Activated effector memory CD4-positive, alpha-beta T cell treated with anti-CD3 and anti-CD28 coated beads, Interleukin-2, amount 50 U/mL, for 16 hours (primary cell): ENCODE results near the gene RAD52.

ENCODE experiments used
- DNase-seq: peaks from one replicate; pipeline ENCODE4 v3.0.0-alpha.2; 2020

The RAD52 gene

GRCh38 chr12:966724-967123, 17.2 kb upstream of the RAD52 start:
- DNase-seq = no peak

GRCh38 chr12:958588-959123, 9.2 kb upstream of the RAD52 start:
- DNase-seq = no peak

GRCh38 chr12:955939-956338, 6.4 kb upstream of the RAD52 start:
- DNase-seq = no peak

- DNase-seq = no peak
Observed at GRCh38 chr12:954741-955140, 5.2 kb upstream of the RAD52 start.

GRCh38 chr12:953776-954175, 4.3 kb upstream of the RAD52 start:
- no peak for DNase-seq

GRCh38 chr12:951176-951575, 1.7 kb upstream of the RAD52 start:
- no peak for DNase-seq

- no peak for DNase-seq
Observed at GRCh38 chr12:948238-948637, 1.3 kb downstream of the RAD52 start.

- DNase-seq = no peak
Observed at GRCh38 chr12:946631-947030, 2.9 kb downstream of the RAD52 start.

- no peak for DNase-seq
Observed at GRCh38 chr12:946212-946611, 3.3 kb downstream of the RAD52 start.

- DNase-seq = peak; percentile 53
Observed at GRCh38 chr12:944211-944610, 5.3 kb downstream of the RAD52 start.

- peak; percentile 48 for DNase-seq
Observed at GRCh38 chr12:943051-943450, 6.4 kb downstream of the RAD52 start.

GRCh38 chr12:938810-939209, 10.7 kb downstream of the RAD52 start:
- DNase-seq = no peak

GRCh38 chr12:936377-937345, 12.8 kb downstream of the RAD52 start:
- peak; percentile 42 for DNase-seq

GRCh38 chr12:935891-936290, 13.6 kb downstream of the RAD52 start:
- DNase-seq = peak; percentile 54

- no peak for DNase-seq
Observed at GRCh38 chr12:931591-931990, 17.9 kb downstream of the RAD52 start.

GRCh38 chr12:931060-931459, 18.4 kb downstream of the RAD52 start:
- no peak for DNase-seq

GRCh38 chr12:926641-927040, 22.9 kb downstream of the RAD52 start:
- no peak for DNase-seq

GRCh38 chr12:922285-922684, 27.2 kb downstream of the RAD52 start:
- DNase-seq = no peak

GRCh38 chr12:920676-921075, 28.8 kb downstream of the RAD52 start:
- no peak for DNase-seq

- DNase-seq = no peak
Observed at GRCh38 chr12:916712-917445, 32.6 kb downstream of the RAD52 start.

- DNase-seq = no peak
Observed at GRCh38 chr12:916240-916639, 33.3 kb downstream of the RAD52 start.

- DNase-seq = no peak
Observed at GRCh38 chr12:915090-915489, 34.4 kb downstream of the RAD52 start.

- DNase-seq = no peak
Observed at GRCh38 chr12:913919-914698, 35.4 kb downstream of the RAD52 start.
